SH-SY5Y (cell line): Measurements from ENCODE around the gene ARL8B.

Source experiments
- GATA2 ChIP-seq: IDR thresholded peaks from 2 replicates; pipeline ENCODE4 v1.6.1; 2011; ENCODE audit warnings: mild to moderate bottlenecking, low read depth, low read length
- GATA3 ChIP-seq: IDR thresholded peaks from 2 replicates; pipeline ENCODE4 v1.6.1; 2011; ENCODE audit warnings: low read depth, mild to moderate bottlenecking, low read length, moderate library complexity

DNA sequence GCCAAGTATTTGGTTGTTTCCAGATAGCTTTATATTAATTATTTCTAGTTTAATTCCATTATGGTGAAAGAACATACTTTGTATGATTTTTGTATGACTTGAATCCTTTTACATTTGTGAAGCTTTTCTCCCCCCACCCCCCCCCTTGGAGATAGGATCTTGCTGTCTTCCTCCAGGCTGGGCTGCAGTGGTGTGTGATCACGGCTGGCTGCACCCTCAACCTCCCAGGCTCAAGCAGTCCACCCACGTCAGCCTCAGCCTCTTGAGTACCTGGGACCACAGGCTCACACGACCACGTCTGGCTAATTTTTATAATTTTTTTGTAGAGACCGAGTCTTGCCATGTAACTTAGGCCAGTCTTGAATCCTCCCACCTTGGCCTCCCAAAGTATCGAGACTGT is 29.5 kb downstream of the ARL8B start:
- TF ChIP-seq GATA2 (no peak), GATA3 (no peak)
